SKM-1 treated with dmso at 0.1 percent for 144 hours (cell line): ENCODE data around the gene ITGB2.

ENCODE experiments used
- DNase-seq: peaks from one replicate; lab custom pipeline; 2025; ENCODE audit not compliant: unreplicated experiment; lab: John Stamatoyannopoulos, UW

Gene ITGB2

GRCh38 chr21:44871576-44872269, 49.0 kb downstream of the ITGB2 start:
- no peak for DNase-seq

- DNase-seq = no peak
These were observed 49.8 kb downstream of the ITGB2 start for GRCh38 chr21:44870748-44871495.

GRCh38 chr21:44869781-44870747, 50.6 kb downstream of the ITGB2 start:
- DNase-seq = no peak

DNA sequence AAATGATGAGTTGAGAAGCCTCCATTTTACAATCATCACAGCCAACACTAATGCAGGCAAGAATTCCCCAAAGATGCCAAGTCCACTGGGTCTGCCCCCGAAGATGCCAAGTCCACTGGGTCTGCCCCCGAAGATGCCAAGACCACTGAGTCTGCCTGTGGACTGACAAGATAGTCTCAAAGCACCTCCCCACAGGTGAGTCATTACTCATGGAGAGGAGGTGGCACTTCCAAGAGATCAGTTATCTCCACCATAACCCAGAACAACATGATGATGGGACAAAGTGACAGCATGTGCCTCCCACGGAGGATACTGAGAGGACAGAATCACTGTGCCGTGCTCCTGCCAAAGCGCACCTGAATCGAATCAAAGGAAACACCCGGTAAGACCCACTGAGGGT, 52.0 kb downstream of the ITGB2 start:
- DNase-seq = no peak

DNA sequence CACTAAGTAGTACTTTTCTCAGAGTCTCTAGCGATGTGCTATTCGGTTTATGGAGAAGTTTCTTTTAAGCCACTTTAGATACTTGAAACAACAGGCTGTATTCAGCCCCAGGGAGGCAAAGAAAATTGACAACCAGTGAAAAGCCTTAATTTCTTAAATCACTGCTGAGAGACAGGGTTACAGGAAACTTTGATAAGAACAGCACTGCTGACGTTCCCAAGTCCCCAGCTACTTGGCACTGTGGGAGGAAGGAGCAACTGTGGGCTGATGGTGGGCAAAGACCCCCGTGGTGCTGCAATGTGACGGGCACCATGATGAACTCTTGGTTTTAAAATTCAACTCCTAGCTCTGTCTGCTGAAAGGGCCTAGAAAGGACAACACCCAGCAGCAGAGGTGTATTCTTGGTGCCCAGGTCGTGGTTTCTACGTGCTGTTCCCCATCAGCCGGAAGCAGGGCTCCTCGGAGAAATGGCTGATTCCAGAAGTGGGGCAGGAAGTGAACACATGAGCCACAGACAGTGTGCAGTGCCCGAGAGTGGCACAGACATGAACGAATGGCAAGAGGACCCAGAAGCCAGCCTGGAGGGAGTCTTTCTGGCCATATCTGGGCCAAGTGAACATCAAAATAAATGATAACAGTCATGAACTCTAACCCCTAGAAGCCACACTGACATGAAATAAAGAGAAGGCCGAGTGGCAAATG, 52.5 kb downstream of the ITGB2 start:
- no peak for DNase-seq

GRCh38 chr21:44867464-44867863, 53.2 kb downstream of the ITGB2 start:
- no peak for DNase-seq

DNA sequence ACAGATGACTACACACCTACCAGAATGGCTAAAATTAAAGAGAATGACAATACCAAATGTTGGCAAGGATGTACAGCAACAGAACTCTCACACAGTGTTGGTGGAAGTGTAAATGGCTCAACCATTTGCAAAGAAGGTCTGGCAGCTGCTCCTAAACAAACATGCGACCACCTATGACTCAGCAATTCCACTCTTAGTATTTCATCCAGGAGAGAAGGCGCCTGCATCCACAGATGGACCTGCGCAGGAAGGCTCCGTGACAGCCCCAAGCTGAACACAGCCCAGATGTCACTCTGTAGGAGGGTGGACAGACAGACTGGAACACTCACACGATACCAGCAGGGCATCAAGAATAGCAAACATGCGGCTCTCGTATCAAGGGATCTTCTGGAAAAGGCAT, 53.9 kb downstream of the ITGB2 start:
- no peak for DNase-seq

- DNase-seq = peak; percentile 65
These were observed 55.0 kb downstream of the ITGB2 start for GRCh38 chr21:44865561-44866280.

DNA sequence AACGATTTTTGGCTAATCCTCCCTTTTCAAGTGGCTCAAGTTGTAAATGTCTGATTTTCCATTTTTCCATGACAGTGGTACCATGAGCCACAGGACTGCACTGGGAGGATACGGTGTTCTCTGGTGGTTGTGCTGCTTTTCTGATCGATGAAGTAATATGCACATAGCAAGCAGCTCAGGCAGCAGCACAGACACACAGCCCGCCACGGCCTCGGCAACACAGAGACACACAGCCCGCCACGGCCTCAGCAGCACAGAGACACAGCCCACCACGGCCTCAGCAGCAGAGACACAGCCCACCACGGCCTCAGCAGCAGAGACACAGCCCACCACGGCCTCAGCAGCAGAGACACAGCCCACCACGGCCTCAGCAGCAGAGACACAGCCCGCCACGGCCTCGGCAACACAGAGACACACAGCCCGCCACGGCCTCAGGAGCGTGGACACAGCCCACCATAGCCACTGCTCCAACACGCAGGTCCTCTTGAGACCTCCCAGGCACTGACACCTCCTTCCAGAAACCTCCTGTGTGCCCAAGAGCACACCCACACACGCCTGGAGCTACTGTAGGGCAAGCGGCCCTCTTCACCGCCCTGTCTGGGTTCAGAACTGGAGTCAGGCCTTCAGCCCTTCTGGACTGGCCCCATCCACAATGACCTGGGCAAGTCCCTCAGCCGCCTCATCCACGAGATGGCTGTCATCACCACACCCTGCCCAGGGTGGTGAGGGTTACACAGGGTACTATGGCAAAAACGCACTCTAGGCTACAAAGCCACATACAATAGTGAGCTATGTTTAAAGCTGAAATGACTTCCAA, 57.6 kb downstream of the ITGB2 start:
- no peak for DNase-seq

DNA sequence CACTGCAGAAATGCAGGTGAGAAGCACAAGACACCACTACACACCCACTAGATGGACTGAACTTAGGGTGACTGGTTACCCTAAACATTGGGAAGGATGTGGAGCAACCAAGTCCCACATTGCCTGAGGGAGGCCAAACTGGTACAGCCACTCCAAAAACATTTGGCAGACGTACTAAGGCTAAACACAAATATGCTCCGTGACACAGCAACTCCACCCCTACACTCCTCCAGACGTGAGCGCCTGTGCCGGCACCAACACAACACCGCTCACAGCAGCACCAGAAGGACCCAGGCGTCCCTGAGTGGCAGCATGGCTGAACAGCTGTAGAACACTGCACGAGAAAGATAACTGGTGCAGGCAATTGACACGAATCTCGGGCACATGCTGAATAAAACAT, 61.9 kb downstream of the ITGB2 start:
- no peak for DNase-seq

GRCh38 chr21:44858291-44858690, 62.4 kb downstream of the ITGB2 start:
- no peak for DNase-seq

GRCh38 chr21:44857127-44857892, 63.4 kb downstream of the ITGB2 start:
- DNase-seq = no peak

- no peak for DNase-seq
These were observed 64.6 kb downstream of the ITGB2 start for GRCh38 chr21:44856131-44856530.

- DNase-seq = no peak
These were observed 65.1 kb downstream of the ITGB2 start for GRCh38 chr21:44855572-44855971.

- DNase-seq = no peak
These were observed 65.8 kb downstream of the ITGB2 start for GRCh38 chr21:44854664-44855446.

GRCh38 chr21:44854391-44854663, 66.4 kb downstream of the ITGB2 start:
- DNase-seq = no peak

DNA sequence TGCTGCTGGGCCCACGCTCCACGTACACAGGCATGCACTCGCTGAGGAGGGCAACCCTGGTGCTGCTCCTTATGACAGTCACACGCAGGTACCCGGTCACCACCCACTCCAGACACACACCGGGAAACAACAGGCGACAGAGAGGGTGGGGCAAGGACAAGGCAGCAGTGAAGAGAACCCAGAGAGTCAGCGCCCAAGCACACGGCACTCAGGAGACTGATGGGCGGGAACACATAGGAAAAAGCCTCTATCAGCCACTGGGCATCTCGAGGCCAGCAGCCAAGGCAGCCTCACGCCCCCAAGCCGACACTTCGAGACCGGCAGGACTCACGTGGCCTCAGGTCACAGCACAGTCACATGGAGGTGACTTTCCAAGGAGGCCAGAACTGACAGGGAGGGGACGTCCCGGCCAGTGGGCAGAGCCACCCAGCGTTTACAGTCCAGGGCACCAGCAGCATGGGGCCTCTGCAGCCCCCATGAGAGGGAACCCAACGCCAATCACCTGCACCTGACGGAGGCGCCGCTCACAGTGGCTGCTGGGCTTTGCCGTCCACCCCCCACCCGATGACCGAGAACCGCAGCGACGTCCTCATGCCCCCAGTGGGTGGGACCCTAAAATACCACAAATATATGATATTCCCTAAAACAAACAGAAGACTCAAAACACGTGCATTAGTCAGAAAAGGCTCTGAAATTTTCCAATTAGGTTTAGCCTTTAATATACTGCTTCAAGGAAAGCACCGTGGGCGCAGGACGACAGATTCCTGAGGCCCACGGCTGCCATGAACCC, 66.9 kb downstream of the ITGB2 start:
- no peak for DNase-seq
